Heart left ventricle (tissue), 16 donors: Measurements from ENCODE around the gene CEACAM1. TPM values are rescaled to one million over a fixed set of nuclear protein-coding genes. Genes with fewer than 3 reads are reported as not detected.

Experiments used
- ATAC-seq, 4 donors: fragments of 200-7000 bp; cut with Tn5 transposase; one replicate each; pipeline ENCODE4 v1.9.1; 2020 to 2022; ENCODE audit warnings: moderate library complexity in 4 of 4, mild to moderate bottlenecking in 3 of 4, moderate number of reproducible peaks in 1 of 4
- DNase-seq, 5 donors: peaks; one replicate each; pipeline ENCODE4 v3.0.0-alpha.2; 2020
- H3K27ac ChIP-seq, 12 donors: fragments of 200-600 bp; sonication (generic) in 4 of 12; one replicate each; pipeline versions ENCODE4 v1.5.0 to v1.8.0; 2016 to 2022; ENCODE audit warnings: mild to moderate bottlenecking in 2 of 12
- H3K27me3 ChIP-seq, 9 donors: fragments of 200-600 bp; sonication (generic) in 2 of 9; one replicate each; pipeline versions ENCODE4 v1.5.1 to v1.8.0; 2016 to 2022; ENCODE audit warnings: mild to moderate bottlenecking in 3 of 9
- H3K36me3 ChIP-seq, 9 donors: fragments of 200-600 bp; sonication (generic) in 2 of 9; one replicate each; pipeline versions ENCODE4 v1.5.0 to v1.8.0; 2018 to 2022; ENCODE audit warnings: mild to moderate bottlenecking in 2 of 9
- H3K4me1 ChIP-seq, 12 donors: fragments of 200-600 bp; sonication (generic) in 4 of 12; one replicate each; pipeline versions ENCODE4 v1.5.0 to v1.8.0; 2016 to 2022; ENCODE audit warnings: mild to moderate bottlenecking in 3 of 12
- H3K4me3 ChIP-seq, 12 donors: fragments of 200-600 bp; sonication (generic) in 4 of 12; one replicate each; pipeline versions ENCODE4 v1.5.0 to v1.8.0; 2017 to 2022; ENCODE audit warnings: mild to moderate bottlenecking in 9 of 12, moderate library complexity in 4 of 12
- H3K9me3 ChIP-seq, 12 donors: fragments of 200-600 bp; sonication (generic) in 4 of 12; one replicate each; pipeline versions ENCODE4 v1.5.0 to v1.8.0; 2016 to 2022; ENCODE audit warnings: mild to moderate bottlenecking in 1 of 12
- CTCF ChIP-seq, 12 donors: fragments of 200-600 bp; sonication (generic) in 4 of 12; IDR thresholded peaks; one replicate each; pipeline versions ENCODE4 v1.5.0 to v1.8.0; 2018 to 2022; ENCODE audit warnings: antibody characterized with exemption in 12 of 12, mild to moderate bottlenecking in 5 of 12
- POLR2A ChIP-seq, 2 donors: fragments of 450-650 bp; IDR thresholded peaks; one replicate each; pipeline ENCODE4 v1.6.1; 2017; ENCODE audit warnings: antibody characterized with exemption in 2 of 2, mild to moderate bottlenecking in 2 of 2, moderate library complexity in 2 of 2
- WGBS, 4 donors: extraction: QIAGEN DNeasy Blood & Tissue Kit in 2 of 4; methylation state at CpG; one replicate each; pipeline versions ENCODE4 v1.1.5 to v1.1.7; 2013 to 2018; 5-methylcytosine and 5-hydroxymethylcytosine counted together
- intact Hi-C, 10 donors: fragments of 100-400 bp; cut with DNase I; formaldehyde crosslinking; loops; one replicate each; pipeline versions ENCODE4 v1.11.1 to v1.14.2; 2022
- polyA plus RNA-seq, 2 donors: library from polyadenylated mRNA; stranded (reverse); fragments of 200-250 nt; gene quantifications; one replicate each; pipeline ENCODE4 v1.2.3, GENCODE V29; 2013
- total RNA-seq, 9 donors: library from RNA; depleted of rRNA in 2 of 9; stranded (reverse); fragments of >200 nt in 2 of 9; fragmentation: NEBNext Ultra II Directional in 3 of 9; extraction: Animal tissue kit (Norgen Biotek cat#: 25700) in 3 of 9; gene quantifications; one replicate each; pipeline versions ENCODE4 v1.1.0 to v1.2.4, GENCODE V29; 2016 to 2023
- donor health status: ischemic (EF 13 %, LVEDD 7.1; RV severe dilation, severe dysfunction).
- donor health status: healthy with polysubstance abuse.
- donor health status: DM: no; HTN: yes; CAD: no.
- donor health status: DM: no; HTN: no; CAD: no.
- donor health status: ischemic (EF 25% LVEDD 6.9; RV normal size, moderate dysfunction).
- donor health status: ischemic (EF 25% LVEDD 5.7; RV mildly dilated, moderate dysfunction).
- donor health status: healthy.
- donor health status: DM: yes; HTN: yes; CAD: no.
- donor health status: ischemic (EF 35%, LVEDD 5.7; RV mildly dilated, moderate dysfunction).
- donor health status: nonischemic (EF 11% LVEDD 7.7; RV severe dilation, severe dysfunction).
- donor health status: DM: yes; HTN: yes; CAD: no.
- donor health status: PGD.
- donor health status: ischemic (EF 29% LVEDD 5.4; RV normal size, mild dysfunction).
- donor health status: nonischemic (EF 23%, LVEDD 6.1; RV moderate dilation, normal function).

Gene CEACAM1
- total and polyA plus RNA-seq, 11 donors = 1.3 to 8.3 (median 2.4) TPM

- peaks cover 0 to 12% (median 2%) of the 10 kb centered on the region in 12 donors for H3K9me3 ChIP-seq
- no peak for ATAC-seq
- 81 to 87% (median 84%) methylated on average over 3 to 6 of the region's 6 CpGs for WGBS, 4 donors
- TF ChIP-seq POLR2A (IDR thresholded peaks at IDR 0.05) (no peak), CTCF (IDR thresholded peaks at IDR 0.05) (no peak)
- DNase-seq = no peak
- intact Hi-C loops = no loop called here
- H3K36me3 ChIP-seq = peaks cover 0 to 9% (median 0%) of the 10 kb centered on the region in 9 donors
- H3K4me3 ChIP-seq = no peak overlapping the region
- H3K27ac ChIP-seq = no peak overlapping the region
- H3K4me1 ChIP-seq = peaks cover 0 to 5% (median 0%) of the 10 kb centered on the region in 12 donors
- H3K27me3 ChIP-seq = no peaks in the 10 kb centered on the region
Measured at GRCh38 chr19:42521346-42522030, 6.8 kb downstream of the CEACAM1 start.

- 60 to 66% (median 64%) methylated on average over 3 of the region's 3 CpGs for WGBS, 4 donors
- Histone ChIP-seq H3K27me3 (no peaks in the 10 kb centered on the region), H3K36me3 (peaks cover 0 to 9% (median 0%) of the 10 kb centered on the region in 9 donors), H3K9me3 (peaks cover 0 to 12% (median 2%) of the 10 kb centered on the region in 12 donors), H3K4me3 (no peak overlapping the region), H3K4me1 (peaks cover 0 to 5% (median 0%) of the 10 kb centered on the region in 12 donors), H3K27ac (no peak overlapping the region)
- DNase-seq = no peak
- intact Hi-C loops = no loop called here
- ATAC-seq = no peak
- TF ChIP-seq POLR2A (IDR thresholded peaks at IDR 0.05) (no peak), CTCF (IDR thresholded peaks at IDR 0.05) (no peak)
Measured at GRCh38 chr19:42519108-42519507, 9.2 kb downstream of the CEACAM1 start.

- Histone ChIP-seq H3K27ac (no peak overlapping the region), H3K9me3 (peaks cover 0 to 12% (median 2%) of the 10 kb centered on the region in 12 donors), H3K4me3 (no peak overlapping the region), H3K4me1 (peaks cover 0 to 9% (median 0%) of the 10 kb centered on the region in 12 donors), H3K36me3 (peaks cover 0 to 9% (median 0%) of the 10 kb centered on the region in 9 donors), H3K27me3 (no peaks in the 10 kb centered on the region)
- intact Hi-C loops = no loop called here
- ATAC-seq = no peak
- 81 to 95% (median 90%) methylated on average over 2 of the region's 2 CpGs for WGBS, 4 donors
- no peak for DNase-seq
- TF ChIP-seq POLR2A (IDR thresholded peaks at IDR 0.05) (no peak), CTCF (IDR thresholded peaks at IDR 0.05) (no peak)
Measured at GRCh38 chr19:42516771-42517170, 11.5 kb downstream of the CEACAM1 start.

- H3K27me3 ChIP-seq = no peaks in the 10 kb centered on the region
- H3K4me3 ChIP-seq = no peak overlapping the region
- H3K36me3 ChIP-seq = peaks cover 0 to 4% (median 0%) of the 10 kb centered on the region in 9 donors
- DNase-seq = no peak
- no peak for ATAC-seq
- peaks cover 0 to 12% (median 2%) of the 10 kb centered on the region in 12 donors for H3K9me3 ChIP-seq
- TF ChIP-seq POLR2A (IDR thresholded peaks at IDR 0.05) (no peak), CTCF (IDR thresholded peaks at IDR 0.05) (no peak)
- no peak overlapping the region for H3K27ac ChIP-seq
- H3K4me1 ChIP-seq = peaks cover 0 to 9% (median 0%) of the 10 kb centered on the region in 12 donors
- 89 to 95% (median 93%) methylated on average over 7 of the region's 7 CpGs for WGBS, 4 donors
- intact Hi-C loops = no loop called here
Measured at GRCh38 chr19:42515241-42515832, 12.9 kb downstream of the CEACAM1 start.
